Measurements from ENCODE around the gene MAP3K4.

The MAP3K4 gene

DNA sequence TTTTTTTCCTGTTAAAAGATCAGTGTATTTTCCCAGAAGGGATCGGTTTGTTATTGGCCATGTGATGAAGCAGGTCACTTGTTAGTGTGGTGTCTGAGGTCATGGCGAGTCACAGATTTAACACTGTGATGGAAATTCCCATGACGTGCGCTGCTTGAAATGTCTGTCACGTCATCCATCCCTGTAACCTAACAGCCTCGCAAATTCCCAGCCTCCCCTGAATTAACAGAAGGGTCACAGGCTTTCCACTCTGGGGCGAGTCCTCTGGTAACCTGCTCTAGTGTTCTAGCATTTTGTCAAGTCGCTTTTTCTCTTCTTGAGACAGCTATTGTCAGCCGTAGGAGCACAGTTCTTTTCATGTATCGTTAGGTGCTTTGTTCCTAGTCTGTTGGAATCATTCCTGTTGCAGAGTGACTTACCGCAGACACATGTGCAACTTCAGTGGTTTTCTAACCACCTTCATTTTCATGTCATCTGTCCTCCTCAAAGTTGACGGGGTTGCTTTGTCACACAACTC, 137.2 kb downstream of the MAP3K4 start:
- no peak overlapping the region for H3K27ac ChIP-seq (ENCODE audit: low read depth, low read length)
- H3K4me1 ChIP-seq (ENCODE audit: control insufficient read depth, insufficient read depth, low read length), result no peaks in the 10 kb centered on the region
- peaks cover 30% of the 10 kb centered on the region for H3K36me3 ChIP-seq (ENCODE audit: control insufficient read depth, insufficient read depth, low read length)
- peaks cover 13% of the 10 kb centered on the region for H3K9me3 ChIP-seq (ENCODE audit: control insufficient read depth, insufficient read depth, low read length)
- no peak overlapping the region for H3K9ac ChIP-seq (ENCODE audit: low read depth, low read length)
- H3K4me3 ChIP-seq (ENCODE audit: low read depth, low read length), result no peak overlapping the region
- H3K27me3 ChIP-seq (ENCODE audit: control insufficient read depth, insufficient read depth, low read length), result no peaks in the 10 kb centered on the region

- Histone ChIP-seq H3K9me3 (ENCODE audit: control insufficient read depth, insufficient read depth, low read length) (peaks cover 13% of the 10 kb centered on the region), H3K36me3 (ENCODE audit: control insufficient read depth, insufficient read depth, low read length) (peaks cover 41% of the 10 kb centered on the region), H3K27ac (ENCODE audit: low read depth, low read length) (no peak overlapping the region), H3K4me1 (ENCODE audit: control insufficient read depth, insufficient read depth, low read length) (no peaks in the 10 kb centered on the region), H3K4me3 (ENCODE audit: low read depth, low read length) (no peak overlapping the region), H3K9ac (ENCODE audit: low read depth, low read length) (no peak overlapping the region), H3K27me3 (ENCODE audit: control insufficient read depth, insufficient read depth, low read length) (no peaks in the 10 kb centered on the region)
Measured at GRCh38 chr6:161130541-161130940, 139.0 kb downstream of the MAP3K4 start.

DNA sequence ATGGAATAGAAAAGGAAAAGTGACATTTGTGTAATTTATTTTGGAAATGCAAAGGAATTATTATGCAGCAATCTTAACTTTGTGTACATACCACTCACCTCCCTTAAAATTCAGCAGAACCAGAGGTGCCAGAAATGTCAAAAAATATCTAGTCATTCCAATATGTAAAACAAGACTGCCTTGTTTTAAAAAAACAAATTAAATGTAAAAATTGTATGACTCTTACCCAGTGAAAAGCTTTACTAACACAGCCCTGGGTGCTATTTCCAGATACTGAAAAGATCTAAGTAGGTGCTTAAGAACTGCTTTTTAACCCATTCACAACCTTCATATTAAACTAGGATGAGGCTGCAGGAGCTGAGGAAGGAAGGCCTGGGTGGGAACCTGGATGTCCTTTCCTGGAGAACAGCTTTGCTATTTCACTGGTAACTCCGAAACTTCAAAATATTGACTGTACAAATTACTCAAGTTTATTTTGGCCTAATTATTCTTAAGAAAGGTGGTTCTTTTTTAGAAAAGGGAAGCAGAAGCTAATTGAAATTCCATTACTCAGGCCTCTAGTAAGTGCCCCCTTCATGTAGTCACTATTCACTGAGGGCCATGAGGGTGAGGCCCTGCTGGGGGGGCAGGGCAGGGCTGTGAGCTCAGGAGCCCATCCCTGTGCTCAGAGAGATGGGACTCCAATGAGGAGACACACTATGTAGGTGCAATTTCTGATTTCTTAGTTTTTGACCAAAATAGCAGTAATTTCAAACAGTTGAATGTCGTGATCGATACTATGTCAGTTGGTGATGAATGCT, 139.6 kb downstream of the MAP3K4 start:
- Histone ChIP-seq H3K9ac (ENCODE audit: low read depth, low read length) (no peak overlapping the region), H3K27ac (ENCODE audit: low read depth, low read length) (no peak overlapping the region), H3K9me3 (ENCODE audit: control insufficient read depth, insufficient read depth, low read length) (peaks cover 13% of the 10 kb centered on the region), H3K27me3 (ENCODE audit: control insufficient read depth, insufficient read depth, low read length) (no peaks in the 10 kb centered on the region), H3K4me1 (ENCODE audit: control insufficient read depth, insufficient read depth, low read length) (no peaks in the 10 kb centered on the region), H3K4me3 (ENCODE audit: low read depth, low read length) (no peak overlapping the region), H3K36me3 (ENCODE audit: control insufficient read depth, insufficient read depth, low read length) (peaks cover 46% of the 10 kb centered on the region)

- Histone ChIP-seq H3K9ac (ENCODE audit: low read depth, low read length) (no peak overlapping the region), H3K27me3 (ENCODE audit: control insufficient read depth, insufficient read depth, low read length) (no peaks in the 10 kb centered on the region)
Measured at GRCh38 chr6:161132384-161132783, 140.8 kb downstream of the MAP3K4 start.

DNA sequence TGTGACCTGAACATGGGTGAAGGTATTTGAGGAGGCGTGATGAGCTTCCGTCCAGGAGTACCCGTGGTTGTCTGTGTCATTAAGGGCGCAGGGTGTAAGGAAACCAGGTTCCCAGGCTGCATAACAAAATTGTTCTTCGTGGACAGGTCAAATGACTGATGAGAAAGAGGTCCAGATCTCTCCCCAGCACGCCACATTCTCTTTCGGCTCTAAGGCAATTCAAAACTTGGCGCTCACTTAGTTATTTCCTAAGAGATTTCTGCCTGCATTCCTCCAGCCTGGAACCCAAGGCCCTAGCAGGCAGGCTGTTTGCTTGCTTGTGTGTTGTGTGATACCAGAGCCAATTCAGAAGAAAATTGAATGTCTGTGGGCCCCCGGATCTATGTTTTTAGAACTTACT, 142.4 kb downstream of the MAP3K4 start:
- Histone ChIP-seq H3K27ac (ENCODE audit: low read depth, low read length) (no peak overlapping the region), H3K9me3 (ENCODE audit: control insufficient read depth, insufficient read depth, low read length) (no peaks in the 10 kb centered on the region), H3K27me3 (ENCODE audit: control insufficient read depth, insufficient read depth, low read length) (no peaks in the 10 kb centered on the region), H3K36me3 (ENCODE audit: control insufficient read depth, insufficient read depth, low read length) (peaks cover 44% of the 10 kb centered on the region), H3K4me1 (ENCODE audit: control insufficient read depth, insufficient read depth, low read length) (no peaks in the 10 kb centered on the region), H3K4me3 (ENCODE audit: low read depth, low read length) (no peak overlapping the region), H3K9ac (ENCODE audit: low read depth, low read length) (no peak overlapping the region)

More at GRCh38 chr6:161132384-161132783, 140.8 kb downstream of the MAP3K4 start:
- H3K4me1 ChIP-seq (ENCODE audit: control insufficient read depth, insufficient read depth, low read length), result no peaks in the 10 kb centered on the region
- no peak overlapping the region for H3K4me3 ChIP-seq (ENCODE audit: low read depth, low read length)
- peaks cover 7% of the 10 kb centered on the region; the same call in 1 of the 2 replicates for H3K9me3 ChIP-seq (ENCODE audit: control insufficient read depth, insufficient read depth, low read length)
- H3K36me3 ChIP-seq (ENCODE audit: control insufficient read depth, insufficient read depth, low read length), result peaks cover 41% of the 10 kb centered on the region
- H3K27ac ChIP-seq (ENCODE audit: low read depth, low read length), result no peak overlapping the region

GRCh38 chr6:161134550-161135298, 143.2 kb downstream of the MAP3K4 start:
- Histone ChIP-seq H3K27ac (ENCODE audit: low read depth, low read length) (no peak overlapping the region), H3K36me3 (ENCODE audit: control insufficient read depth, insufficient read depth, low read length) (peaks cover 42% of the 10 kb centered on the region), H3K9me3 (ENCODE audit: control insufficient read depth, insufficient read depth, low read length) (no peaks in the 10 kb centered on the region), H3K4me3 (ENCODE audit: low read depth, low read length) (no peak overlapping the region), H3K27me3 (ENCODE audit: control insufficient read depth, insufficient read depth, low read length) (no peaks in the 10 kb centered on the region), H3K4me1 (ENCODE audit: control insufficient read depth, insufficient read depth, low read length) (no peaks in the 10 kb centered on the region), H3K9ac (ENCODE audit: low read depth, low read length) (no peak overlapping the region)

DNA sequence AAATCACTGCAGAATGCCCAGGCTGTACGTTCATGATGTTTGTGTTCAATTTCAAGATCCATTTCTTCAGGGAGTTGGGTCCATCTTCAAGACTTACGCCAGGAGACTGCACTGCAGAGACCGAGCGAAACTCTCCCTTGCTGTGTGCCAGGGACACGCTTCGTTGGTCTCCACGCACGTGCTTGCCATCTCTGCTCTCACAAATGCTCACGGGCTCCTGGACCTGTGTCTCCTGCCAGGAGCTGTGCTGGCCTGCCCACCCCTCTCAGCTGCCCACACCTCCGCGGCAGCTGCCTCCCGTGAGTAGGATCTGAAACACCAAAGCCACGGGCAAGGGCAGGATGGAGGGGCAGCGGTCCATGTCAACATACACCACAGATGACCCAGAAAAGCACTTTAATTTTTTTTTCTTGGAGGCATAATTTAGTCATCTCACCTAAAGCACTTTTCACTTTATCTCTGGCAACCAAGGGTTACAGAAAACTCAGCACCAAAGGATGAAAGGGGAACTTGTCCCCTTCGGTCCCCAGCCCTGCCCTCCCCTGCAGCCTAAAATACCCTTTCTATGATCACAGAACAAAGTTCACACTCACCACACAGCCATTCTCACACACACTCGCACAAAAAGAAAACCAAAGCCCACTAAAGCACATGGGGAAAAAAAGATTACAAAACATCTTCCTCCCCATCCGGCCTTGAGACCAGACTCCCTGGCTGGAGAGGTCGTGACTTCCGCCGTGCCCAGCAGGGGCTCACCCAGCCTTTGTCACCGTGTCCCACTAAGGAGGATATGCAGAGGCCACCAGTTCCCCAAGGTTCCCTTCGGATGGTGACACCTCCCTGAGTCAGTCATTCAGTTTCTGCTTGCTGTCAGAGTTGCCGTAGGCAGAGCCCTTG, 144.4 kb downstream of the MAP3K4 start:
- Histone ChIP-seq H3K4me1 (ENCODE audit: control insufficient read depth, insufficient read depth, low read length) (no peaks in the 10 kb centered on the region), H3K4me3 (ENCODE audit: low read depth, low read length) (no peak overlapping the region), H3K9me3 (ENCODE audit: control insufficient read depth, insufficient read depth, low read length) (no peaks in the 10 kb centered on the region), H3K27me3 (ENCODE audit: control insufficient read depth, insufficient read depth, low read length) (no peaks in the 10 kb centered on the region), H3K9ac (ENCODE audit: low read depth, low read length) (no peak overlapping the region), H3K36me3 (ENCODE audit: control insufficient read depth, insufficient read depth, low read length) (peaks cover 42% of the 10 kb centered on the region), H3K27ac (ENCODE audit: low read depth, low read length) (no peak overlapping the region)

DNA sequence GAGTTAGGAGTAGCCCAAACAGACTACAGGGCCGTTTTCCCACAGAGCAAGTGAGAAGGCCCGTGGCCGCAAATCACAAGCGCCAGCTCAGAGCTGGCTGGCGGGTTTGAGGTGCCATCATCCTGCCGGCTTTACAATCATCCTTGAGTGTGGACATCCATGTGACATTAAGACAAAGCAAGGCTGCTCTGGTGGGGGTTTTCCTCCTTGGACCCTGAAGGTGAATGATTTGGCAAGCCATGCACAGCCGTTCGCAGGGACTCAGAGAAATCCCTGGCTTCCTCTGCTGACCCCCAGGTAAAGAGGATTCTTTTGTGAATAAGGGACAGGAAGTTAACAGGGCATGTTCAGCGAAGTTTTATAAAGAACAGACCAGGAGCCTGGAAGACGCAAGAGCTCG, 145.1 kb downstream of the MAP3K4 start:
- no peak overlapping the region for H3K9ac ChIP-seq (ENCODE audit: low read depth, low read length)
- no peak overlapping the region for H3K4me3 ChIP-seq (ENCODE audit: low read depth, low read length)
- no peaks in the 10 kb centered on the region for H3K4me1 ChIP-seq (ENCODE audit: control insufficient read depth, insufficient read depth, low read length)
- H3K27me3 ChIP-seq (ENCODE audit: control insufficient read depth, insufficient read depth, low read length), result no peaks in the 10 kb centered on the region
- no peaks in the 10 kb centered on the region for H3K9me3 ChIP-seq (ENCODE audit: control insufficient read depth, insufficient read depth, low read length)
- peaks cover 42% of the 10 kb centered on the region for H3K36me3 ChIP-seq (ENCODE audit: control insufficient read depth, insufficient read depth, low read length)
- H3K27ac ChIP-seq (ENCODE audit: low read depth, low read length), result no peak overlapping the region

DNA sequence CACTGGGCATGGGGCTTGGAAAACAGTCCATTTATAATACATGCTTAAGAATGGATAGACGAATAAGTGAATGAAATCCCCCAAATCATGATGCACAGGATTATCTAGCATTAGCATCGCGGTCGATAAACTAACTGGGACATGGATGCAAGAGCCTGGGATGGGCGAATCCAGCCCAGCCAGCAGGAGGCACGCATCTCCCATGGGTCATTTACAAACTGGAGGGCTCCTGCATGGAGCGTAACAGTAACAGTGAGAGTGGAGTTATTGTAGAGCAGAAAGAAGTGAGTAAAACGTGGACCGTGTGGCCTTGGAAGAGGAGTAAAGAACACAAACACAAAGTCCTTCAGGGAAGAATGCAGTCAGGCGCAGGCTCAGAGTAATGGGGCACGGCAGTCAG, 145.8 kb downstream of the MAP3K4 start:
- no peak overlapping the region for H3K4me3 ChIP-seq (ENCODE audit: low read depth, low read length)
- H3K4me1 ChIP-seq (ENCODE audit: control insufficient read depth, insufficient read depth, low read length), result no peaks in the 10 kb centered on the region
- no peak overlapping the region for H3K9ac ChIP-seq (ENCODE audit: low read depth, low read length)
- H3K9me3 ChIP-seq (ENCODE audit: control insufficient read depth, insufficient read depth, low read length), result no peaks in the 10 kb centered on the region
- H3K36me3 ChIP-seq (ENCODE audit: control insufficient read depth, insufficient read depth, low read length), result peaks cover 42% of the 10 kb centered on the region
- H3K27ac ChIP-seq (ENCODE audit: low read depth, low read length), result no peak overlapping the region
- H3K27me3 ChIP-seq (ENCODE audit: control insufficient read depth, insufficient read depth, low read length), result no peaks in the 10 kb centered on the region

DNA sequence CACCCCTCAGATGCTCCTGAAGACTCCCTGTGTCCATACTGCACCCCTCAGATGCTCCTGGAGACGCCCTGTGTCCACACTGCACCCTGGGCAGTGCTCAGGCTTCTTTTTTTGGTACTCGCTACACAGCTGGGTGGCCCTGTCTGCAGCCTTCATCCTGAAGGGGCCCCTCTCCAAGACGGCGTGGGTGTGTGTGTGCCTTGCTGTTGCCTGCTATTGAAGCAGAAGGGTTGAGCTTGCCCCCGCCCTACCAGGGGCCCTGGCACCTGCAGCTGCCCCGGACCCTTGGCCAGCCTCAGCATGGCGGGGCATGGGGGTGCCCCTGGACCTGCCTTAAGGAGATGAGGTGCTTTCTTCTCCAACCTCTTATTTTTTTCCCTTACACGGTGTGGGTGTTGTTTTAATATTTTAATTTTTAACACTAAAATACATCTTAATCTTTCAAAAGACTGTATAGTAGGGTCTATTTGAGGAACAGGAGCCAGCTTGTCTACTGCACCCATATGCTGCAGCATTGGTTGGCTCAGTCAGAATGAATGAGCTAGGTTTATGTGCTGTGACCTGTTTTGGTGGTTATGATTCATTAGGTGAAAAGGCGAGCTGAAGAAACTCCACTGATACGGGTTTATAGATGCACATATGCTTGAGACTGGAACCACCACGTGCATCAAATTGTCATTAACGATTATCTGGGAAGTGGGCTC, 146.4 kb downstream of the MAP3K4 start:
- Histone ChIP-seq H3K4me3 (ENCODE audit: low read depth, low read length) (no peak overlapping the region), H3K27ac (ENCODE audit: low read depth, low read length) (no peak overlapping the region), H3K36me3 (ENCODE audit: control insufficient read depth, insufficient read depth, low read length) (peaks cover 41% of the 10 kb centered on the region), H3K4me1 (ENCODE audit: control insufficient read depth, insufficient read depth, low read length) (no peaks in the 10 kb centered on the region), H3K9ac (ENCODE audit: low read depth, low read length) (no peak overlapping the region), H3K27me3 (ENCODE audit: control insufficient read depth, insufficient read depth, low read length) (no peaks in the 10 kb centered on the region), H3K9me3 (ENCODE audit: control insufficient read depth, insufficient read depth, low read length) (no peaks in the 10 kb centered on the region)
